ENCODE measurements around the gene PANK4.
A peak's percentile ranks its signal among the peaks of the same experiment; 100 is the strongest.
"Not testable (repeated sequence)": the region's sequence is repeated elsewhere in the genome, so short reads cannot be mapped to it uniquely, and the experiment has no call there.

PANK4 gene

DNA sequence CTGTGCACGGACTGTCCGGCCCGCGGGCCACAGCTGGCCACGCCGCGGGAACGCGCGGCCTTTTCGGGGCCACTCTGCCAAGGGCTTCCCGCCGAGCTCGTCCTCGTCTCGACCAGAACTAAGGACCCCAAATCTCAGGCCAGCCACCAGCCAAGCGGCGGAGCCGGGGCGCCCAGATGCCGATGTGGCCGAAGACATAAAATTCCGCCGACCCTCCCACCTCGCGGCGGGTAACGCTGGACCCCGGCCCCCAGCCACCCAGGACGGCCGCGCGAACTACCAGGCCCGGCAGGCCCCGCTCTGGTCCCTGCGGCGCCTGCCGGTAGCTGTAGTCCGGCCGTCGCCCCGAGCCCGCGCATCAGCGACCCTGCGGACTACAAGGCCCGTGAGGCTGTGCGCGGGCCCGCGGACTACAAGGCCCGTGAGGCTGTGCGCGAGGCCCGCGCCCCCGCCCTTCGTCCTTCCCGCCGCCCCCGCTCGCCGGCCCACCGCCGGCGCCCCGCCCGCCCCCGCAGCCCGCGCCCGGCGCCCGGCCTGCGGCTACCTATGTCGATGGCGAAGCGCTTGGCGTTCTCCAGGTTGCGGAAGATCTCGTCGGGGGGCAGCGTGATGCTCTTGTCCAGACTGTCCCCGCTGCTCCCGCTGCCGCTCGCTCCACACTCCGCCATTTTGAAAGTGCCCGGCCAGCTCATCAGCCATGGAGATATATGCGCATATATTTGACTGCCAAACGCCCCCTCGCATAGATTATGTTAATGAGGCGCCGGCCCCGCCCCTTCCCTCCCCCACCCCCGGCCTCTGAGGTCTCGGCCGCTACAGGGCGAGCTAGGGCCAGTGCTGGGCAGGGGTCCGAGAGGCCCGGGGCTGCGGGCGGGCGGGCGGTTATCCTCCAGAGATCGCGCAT is at the start of gene PANK4:
PANK4 (minus strand) TSS at position 677 of the 904 bp plus-strand sequence; CDS start at position 668, 9 bp downstream.
- DNase-seq (ENCODE audit: low read depth), result peak; percentile 84

DNA sequence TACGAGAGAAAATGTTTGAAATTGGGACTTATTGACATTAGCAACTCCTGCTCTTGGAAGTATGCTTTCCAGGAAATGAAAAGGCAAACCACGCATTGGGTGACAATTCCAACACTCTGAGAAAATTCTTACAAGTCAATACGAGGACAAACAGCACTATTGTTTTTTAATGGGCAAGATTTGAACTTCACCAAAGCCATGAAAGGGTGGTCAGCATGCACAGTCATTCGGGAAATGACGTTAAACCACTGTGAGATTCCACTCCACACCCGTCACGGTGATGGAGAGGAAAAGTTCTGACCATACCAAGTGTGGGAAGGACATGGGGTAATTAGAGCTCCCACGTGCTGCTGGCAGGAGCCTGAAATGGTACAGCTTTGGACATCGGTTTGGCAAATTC is 48.0 kb upstream of the PANK4 start:
- no peak for DNase-seq (ENCODE audit: low read depth)

DNA sequence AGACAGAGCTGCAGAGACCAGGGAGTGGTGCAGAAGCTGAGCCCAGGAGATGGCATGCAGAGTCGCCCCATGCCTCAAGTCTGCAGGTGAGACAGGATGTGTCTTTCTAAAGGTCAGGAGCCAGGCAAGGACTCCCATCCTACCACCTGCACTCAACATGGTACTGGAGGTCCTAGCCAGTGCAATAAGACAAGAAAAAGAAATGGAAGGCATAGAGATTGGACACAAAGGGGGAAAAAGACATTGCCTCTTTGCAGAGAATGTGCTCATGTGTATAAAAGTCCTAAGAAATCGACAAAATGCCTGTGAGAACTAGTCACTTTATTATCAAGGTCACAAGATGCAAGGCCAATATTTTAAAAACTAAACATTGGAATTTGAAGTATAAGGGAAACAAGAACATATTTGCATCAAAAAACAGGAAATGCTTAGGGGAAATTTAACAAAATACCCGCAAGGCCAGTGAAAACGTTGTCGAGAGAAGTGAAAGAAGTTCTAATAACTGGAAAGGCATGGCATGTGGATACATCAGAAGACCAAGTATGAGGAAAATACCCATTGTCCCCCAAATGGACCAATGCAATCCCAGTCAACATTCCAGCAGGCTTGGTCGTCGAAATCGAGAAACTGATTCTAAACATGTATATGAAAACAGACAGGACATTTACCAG is 47.0 kb upstream of the PANK4 start:
- no peak for DNase-seq (ENCODE audit: low read depth)

DNA sequence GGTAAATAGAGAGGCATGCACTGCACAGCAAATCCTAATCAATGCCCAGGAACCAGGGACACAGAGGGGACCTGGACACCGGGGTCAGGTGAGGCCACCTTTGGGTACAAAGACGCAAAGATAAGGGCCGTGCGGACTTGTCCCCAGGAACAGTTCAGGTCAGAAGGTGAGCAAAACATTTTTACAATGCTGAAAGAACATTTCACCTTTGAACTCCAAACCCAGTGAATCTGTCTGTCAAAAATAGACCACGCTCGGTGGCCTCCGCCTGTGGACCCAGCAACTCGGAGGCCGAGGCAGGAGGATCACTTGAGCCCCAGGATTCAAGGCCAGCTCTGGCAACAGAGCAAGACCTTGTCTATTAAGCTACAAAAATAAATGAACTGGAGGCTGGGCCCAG is 45.0 kb upstream of the PANK4 start:
- DNase-seq (ENCODE audit: low read depth), result no peak

DNA sequence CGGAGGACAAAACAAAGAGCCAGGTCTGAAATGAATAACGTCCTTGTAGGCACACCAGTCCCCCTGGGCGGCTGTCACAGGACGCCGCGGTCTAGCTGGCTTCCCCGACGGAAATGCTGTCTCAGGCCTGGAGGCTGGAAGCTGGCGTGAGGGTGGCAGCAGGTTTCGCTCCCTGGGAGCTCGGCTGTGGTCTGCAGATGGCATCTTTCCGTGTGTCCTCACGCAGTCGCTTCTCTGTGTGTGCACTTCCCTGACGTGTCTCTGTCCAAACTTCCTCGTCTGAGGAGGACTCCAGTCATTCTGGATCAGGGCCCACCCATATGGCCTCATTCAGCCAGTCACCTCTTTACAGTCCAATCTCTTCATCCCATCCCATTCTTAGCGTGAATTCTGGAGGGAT is 43.9 kb upstream of the PANK4 start:
- no peak for DNase-seq (ENCODE audit: low read depth)

DNA sequence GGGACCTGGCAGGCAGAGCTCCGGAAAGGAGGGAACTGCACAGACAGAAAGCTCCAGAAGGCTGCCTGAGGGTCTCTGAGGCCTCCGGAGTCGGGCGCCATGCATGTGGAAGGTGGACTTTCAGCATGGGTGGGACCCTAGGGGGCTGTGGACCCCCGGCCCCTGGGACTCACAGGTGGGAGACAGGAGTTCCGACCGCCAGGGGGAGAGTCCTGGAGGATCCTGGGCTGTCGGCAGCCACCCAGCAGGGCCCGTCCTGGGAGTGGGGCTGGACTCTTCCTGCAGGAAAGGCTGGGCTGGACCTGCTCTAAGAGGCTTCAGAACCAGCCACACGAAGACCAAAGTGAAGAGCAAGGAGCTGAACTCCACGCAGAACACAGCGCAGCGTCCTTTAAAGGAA is 43.3 kb upstream of the PANK4 start:
- DNase-seq (ENCODE audit: low read depth), result not testable (repeated sequence)

DNA sequence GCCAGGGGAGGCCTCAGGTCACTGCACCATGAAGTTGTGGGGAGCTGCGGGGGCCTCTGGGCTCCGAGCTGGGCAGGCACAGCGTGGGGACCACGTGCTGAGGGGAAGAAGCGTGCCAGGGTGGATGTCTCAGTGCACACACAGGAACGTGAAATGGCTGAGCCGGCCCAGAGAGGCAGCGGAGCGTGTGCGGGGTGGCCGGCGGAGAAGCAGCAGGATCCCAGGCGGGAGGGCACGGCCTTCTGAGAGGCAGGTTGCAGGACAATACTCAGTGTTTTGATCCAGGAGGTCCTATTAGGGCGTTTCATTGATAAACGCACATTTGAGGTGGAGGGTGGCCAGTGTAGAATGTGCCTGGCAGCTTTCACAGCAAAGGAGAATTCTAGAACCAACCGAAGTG is 42.7 kb upstream of the PANK4 start:
- DNase-seq (ENCODE audit: low read depth), result no peak

DNA sequence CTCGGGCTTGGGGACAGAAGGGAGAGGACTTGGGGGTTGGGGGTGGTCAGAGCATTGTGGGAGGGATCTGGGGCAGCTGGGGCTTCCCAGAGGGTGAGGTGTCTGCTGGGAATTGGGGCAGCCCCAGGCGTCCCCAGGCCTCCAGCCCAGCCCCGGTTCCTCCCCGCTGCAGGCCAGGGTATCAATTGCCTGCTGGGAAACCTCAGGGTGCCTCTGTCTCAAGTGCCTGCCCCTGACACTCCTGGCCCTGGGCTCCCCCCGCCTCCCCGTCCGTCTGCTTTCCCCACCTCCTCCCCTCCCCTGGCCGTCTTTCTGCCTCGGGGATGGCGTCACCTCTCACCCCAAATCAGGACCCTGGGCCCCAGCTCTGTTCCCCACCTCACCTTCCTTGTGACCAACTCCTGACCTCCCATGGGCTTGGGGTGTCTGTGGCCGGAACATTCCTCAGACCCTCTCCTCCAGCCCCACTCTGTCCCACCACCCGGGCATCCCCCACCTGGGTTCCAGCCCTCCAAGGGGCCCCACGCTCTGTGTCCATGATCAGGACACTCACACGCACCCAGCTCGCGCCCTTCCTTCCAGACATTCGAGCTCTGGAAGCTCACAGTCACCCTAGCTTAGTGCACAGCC is 41.9 kb upstream of the PANK4 start:
- not testable (repeated sequence) for DNase-seq (ENCODE audit: low read depth)

DNA sequence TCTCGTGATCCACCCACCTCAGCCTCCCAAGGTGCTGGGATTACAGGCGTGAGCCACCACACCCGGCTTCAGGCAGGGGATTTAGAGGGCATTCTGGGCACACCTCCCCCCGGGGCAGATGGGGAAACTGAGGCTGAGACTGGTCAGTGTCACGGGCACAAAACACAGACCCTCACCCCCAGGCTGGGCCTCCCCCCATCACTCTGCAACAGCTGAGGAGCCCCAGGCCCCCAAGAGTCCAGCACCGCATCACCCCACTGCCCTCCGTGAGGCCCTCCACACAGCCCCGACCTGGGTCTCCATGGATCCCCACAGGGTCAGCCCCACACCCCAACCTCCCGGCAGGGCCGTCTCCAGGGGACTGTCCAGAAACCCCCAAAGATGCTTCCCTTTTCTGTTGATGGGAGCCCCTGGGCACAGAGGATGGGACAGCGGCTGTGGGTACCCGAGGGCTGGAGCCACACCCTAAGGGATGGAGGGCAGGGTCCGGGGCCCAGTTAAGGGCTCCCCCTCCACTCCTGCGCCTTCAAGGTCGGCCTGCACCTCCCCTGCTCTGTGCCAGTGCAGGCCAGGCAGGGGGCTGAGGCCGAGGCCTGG is 40.8 kb upstream of the PANK4 start:
- DNase-seq (ENCODE audit: low read depth), result no peak

DNA sequence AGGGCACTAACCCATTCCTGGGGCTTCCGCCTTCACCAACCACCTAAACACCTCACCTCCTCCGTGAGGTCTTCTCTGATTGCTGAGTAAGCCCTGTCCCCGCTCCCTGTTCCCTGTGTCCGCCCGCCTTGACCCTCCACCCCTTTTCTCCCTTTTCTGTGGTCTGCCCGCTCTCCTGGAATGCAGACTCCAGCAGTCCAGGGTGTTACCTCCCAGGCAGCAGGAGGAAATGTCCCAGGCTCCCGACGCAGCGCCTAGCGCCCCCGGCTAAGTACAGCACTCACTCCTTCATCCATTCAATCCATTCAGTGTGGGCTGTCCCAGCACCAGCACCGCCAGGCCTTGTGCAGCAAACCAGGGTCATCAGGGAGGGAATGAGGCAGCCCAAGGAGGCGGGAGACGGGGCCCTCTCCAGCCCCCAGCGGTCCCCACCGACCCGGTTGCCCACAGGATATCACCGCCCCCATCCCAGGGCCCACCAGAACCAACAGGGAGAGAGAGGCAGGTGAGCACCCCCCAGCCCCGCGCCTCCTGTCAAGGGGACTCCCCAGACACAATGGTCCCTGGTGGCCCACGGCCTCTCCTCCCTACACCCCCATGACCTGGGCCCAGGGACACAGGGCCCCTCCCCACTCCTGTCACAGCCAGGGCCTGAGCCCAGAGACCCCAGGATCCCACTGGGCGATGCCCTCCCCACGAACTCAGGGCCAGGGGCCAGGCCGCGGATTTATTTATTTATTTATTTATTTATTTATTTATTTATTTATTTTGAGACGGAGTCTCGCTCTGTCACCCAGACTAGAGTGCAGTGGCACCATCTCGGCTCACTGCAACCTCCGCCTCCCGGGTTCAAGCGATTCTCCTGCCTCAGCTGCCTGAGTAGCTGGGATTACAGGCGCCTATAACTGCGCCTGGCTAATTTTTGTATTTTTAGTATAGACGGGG is 40.0 kb upstream of the PANK4 start:
- DNase-seq (ENCODE audit: low read depth), result no peak

DNA sequence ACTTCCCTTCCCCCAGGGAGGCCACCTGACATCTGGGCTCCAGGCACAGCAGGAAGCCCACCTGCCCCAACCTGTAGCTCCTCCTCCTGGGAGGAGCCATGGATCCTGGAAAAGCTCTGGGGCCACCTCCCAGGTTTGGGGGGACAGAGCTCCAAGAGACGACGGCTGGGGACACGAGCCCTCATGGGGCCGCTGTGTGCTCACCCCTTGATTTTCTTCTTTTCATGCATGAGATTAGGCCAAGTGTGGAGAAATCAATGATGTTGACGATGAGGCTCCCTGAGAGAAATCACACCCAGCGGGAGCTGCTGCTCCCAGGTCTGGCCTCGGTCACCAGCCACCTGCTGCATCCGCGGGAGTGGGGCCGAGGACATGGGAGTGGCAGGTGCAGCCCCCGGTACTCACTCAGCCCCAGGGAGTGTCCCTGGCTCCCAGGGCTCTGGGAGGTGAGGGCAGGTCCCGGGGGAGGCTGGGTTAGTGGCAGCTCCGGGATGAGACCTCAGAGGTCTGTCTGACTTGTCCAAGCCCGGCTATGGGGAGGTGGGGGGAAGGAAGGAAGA is 38.5 kb upstream of the PANK4 start:
- DNase-seq (ENCODE audit: low read depth), result no peak

DNA sequence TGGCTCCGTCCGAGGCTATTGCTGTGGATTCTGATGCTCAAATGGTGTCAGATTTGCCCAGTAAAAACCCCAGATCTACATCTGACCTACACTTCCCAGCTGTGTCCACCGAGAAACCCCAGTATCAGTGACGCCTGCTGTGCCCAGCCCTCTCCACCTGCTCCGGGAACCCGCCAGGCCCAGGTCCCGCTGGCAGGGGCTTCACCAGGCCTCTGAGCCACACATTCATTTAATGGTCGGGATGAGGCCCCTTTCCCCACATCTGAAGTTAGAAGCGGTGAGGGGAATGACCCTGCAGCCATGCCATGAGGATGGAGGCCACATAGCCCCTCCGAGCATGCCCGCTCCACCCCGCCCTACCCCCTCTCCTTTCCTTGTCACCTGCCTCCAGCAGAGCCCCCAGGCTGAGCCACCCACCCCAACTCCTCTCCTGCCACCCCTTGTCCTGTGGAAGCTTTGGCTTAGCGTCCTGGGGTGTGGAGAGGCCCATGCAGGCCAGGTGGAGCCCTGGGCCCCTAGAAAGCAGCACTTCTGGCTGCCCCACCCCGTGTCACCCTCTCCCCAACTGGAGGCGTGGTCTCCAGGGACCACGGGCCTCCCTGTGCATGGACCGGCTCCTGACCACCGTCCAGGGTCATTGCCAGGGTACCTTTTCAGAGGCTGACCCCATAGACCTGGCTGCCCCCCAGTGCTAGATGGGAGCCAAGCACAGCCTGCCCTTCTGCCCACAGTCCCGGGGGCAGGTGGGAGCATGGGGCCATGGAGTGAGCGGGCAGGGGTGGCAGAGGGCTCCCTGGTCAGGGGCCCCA is 37.8 kb upstream of the PANK4 start:
- DNase-seq (ENCODE audit: low read depth), result no peak

DNA sequence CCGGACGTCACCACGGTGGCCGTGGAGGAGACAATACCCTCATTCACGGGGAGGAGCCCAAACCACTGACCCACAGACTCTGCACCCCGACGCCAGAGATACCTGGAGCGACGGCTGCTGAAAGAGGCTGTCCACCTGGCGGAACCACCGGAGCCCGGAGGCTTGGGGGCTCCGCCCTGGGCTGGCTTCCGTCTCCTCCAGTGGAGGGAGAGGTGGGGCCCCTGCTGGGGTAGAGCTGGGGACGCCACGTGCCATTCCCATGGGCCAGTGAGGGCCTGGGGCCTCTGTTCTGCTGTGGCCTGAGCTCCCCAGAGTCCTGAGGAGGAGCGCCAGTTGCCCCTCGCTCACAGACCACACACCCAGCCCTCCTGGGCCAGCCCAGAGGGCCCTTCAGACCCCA is 36.8 kb upstream of the PANK4 start:
- no peak for DNase-seq (ENCODE audit: low read depth)

DNA sequence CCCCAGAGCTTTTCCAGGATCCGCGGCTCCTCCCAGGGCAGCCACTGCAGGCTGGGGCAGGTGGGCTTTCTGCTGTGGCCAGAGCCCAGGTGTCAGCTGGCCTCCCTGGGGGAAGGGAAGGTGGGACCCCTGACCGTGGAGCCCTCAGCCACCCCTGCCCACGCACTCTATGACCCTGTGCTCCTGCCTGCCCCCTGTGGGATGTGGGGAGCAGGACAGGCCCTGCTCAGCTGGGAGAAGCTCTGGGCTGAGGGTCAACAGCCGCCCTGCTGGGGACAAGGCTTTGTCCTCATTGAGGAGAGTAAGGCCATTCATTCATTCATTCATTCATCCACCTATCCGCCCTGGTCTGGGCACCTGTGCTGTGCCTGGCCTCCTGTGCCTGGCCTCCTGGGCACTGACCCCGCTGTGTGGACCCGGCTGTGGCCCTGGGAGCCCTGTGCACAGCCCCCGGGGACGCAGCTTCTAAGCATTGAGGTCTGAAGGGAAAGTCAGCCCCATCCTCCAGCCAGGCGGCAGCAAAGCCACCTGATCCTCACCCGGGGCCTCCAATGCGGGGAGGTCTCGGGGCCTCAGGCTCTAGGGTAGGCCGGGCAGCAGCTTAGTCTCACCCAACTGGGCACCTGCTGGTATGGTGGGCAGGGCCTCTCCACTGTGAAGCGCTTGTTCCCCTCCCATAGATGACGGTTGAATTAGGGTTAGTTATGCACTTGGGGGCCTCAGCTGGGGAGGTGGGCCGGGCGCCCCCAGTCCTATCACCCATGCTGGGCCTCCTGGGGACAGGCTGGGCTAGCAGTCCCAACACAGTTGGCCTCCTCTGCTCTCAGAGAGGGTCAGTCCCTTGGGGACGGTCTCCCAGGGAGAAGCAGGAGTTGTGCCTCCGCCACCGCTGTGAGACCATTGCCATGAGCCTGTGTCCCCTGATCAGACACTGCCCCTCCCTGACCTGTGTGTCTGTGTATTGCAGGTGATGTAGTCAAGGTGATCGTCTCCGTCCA is 35.8 kb upstream of the PANK4 start:
- DNase-seq (ENCODE audit: low read depth), result no peak

DNA sequence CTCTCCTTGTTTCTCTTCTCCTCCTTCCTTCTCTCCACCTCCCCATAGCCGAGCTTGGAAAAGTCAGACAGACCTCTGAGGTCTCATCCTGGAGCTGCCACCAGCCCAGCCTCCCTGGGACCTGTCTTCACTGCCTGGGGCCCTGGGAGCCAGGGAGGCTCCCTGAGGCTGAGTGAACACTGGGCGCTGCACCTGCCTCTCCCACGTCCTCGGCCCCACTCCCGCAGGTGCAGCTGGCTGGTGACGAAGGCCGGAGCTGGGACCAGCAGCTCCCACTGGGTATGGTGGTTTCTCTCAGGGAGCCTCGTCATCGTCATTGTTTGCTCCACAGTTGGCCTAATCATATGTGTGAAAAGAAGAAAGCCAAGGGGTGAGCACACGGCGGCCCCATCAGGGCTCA is 35.0 kb upstream of the PANK4 start:
- DNase-seq (ENCODE audit: low read depth), result no peak

DNA sequence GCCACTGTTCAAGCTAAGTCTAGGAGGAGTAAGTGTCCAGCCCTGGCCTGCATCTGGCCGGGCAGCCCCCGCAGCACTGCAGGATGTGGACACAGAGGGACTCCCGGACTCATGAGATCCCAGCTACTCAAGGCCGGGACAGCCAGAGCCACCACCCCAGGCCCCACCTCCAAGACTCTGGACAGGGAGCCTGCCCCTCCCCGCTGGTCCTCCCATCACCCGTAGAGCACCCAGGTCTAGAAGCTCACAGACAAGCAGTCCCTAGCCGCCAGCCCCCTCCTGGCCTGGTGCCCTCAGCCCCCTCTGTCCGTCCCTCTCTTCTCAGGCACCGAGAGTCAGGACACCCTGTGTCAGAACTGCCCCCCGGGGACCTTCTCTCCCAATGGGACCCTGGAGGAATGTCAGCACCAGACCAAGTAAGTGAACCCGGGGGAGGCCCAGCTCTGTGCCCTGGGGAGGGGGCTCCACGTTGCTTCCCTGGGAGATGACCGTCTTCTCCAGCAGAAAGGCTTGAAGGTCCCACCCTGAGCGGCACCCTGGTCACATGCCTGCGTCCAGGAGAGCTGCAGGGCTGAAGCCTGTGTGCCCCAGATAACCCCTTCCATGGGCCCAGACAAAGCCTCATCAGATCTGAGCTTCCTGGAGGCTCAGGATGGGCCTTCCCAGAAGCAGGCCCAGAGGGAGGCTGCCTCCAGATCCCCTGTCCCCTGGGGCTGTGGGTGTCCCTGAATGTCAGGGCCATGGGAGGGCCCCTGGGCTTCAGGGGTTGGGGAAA is 34.1 kb upstream of the PANK4 start:
- no peak for DNase-seq (ENCODE audit: low read depth)

DNA sequence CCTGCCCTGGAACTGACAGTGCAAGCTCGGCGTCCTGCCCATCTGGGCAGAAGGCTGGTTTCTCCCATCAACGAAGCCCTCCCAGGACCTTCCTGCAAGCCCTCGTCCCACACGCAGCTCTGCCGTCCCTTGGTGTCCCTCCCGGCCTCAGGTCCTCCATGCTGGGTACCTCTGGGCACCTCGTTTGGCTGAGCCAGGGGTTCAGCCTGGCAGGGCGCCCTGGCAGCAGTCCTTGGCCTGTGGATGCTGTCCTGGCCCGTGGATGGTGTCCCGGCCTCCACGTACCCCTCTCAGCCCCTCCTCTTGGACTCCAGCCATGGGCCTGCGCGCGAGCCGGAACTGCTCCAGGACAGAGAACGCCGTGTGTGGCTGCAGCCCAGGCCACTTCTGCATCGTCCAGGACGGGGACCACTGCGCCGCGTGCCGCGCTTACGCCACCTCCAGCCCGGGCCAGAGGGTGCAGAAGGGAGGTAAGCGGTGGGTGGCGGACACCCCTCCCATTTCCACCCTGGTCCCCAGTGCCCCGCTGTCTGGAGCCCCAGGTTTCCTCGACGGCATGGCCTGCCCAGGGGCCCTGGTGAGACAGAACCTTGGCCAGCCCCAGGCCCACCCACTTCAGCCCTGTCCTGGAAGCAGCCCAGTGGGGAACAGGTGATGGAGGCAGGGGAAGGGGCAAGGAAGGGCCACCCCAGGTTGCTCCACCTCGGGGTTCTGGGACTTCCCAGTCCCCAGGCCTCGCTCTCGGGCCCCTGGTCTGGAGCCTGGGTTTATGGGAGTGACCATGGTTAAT is 33.3 kb upstream of the PANK4 start:
- no peak for DNase-seq (ENCODE audit: low read depth)
